ENCODE data around the gene MAPT. TPM values are rescaled to one million over a fixed set of nuclear protein-coding genes. Genes with fewer than 3 reads are reported as not detected.

MAPT gene
- total RNA-seq, 1 experiment from 2014 or later, result 8.3 TPM

- Histone ChIP-seq H3K4me3 (ENCODE audit: low read depth, low read length, poor library complexity, severe bottlenecking) (no peak overlapping the region), H3K9me3 (ENCODE audit: low read depth, low read length, poor library complexity, severe bottlenecking) (no peaks in the 10 kb centered on the region), H3K27ac (ENCODE audit: low read depth, low read length, poor library complexity, severe bottlenecking) (no peak overlapping the region), H3K36me3 (ENCODE audit: insufficient read depth, low read length, poor library complexity, severe bottlenecking) (no peaks in the 10 kb centered on the region), H3K4me1 (ENCODE audit: insufficient read depth, low read length, poor library complexity, severe bottlenecking) (no peaks in the 10 kb centered on the region), H3K27me3 (replicated peaks; ENCODE audit: insufficient read depth, low read depth, low read length, poor library complexity) (no peaks in the 10 kb centered on the region)
- BruUV-seq (replicated peaks), result no TSS peak
- intact Hi-C loops (cut with micrococcal nuclease; ENCODE audit: unreplicated experiment), result no loop called here
- POLR2A ChIA-PET (ENCODE audit: low non-redundant PET), result no interaction called here
- CTCF ChIA-PET, result no interaction called here
- no peak for TF ChIP-seq CTCF (conservative IDR thresholded peaks at IDR 0.05; ENCODE audit: low read depth, low read length)
- no peak for TF ChIP-seq EZH2 (IDR thresholded peaks at IDR 0.05; ENCODE audit: borderline replicate concordance, low read depth, low read length, poor library complexity, severe bottlenecking)
- DNase-seq (ENCODE audit: low spot score), result no peak
Measured at GRCh38 chr17:45925311-45925710, 31.0 kb downstream of the MAPT start.

- BruUV-seq (replicated peaks), result no TSS peak
- H3K36me3 ChIP-seq (ENCODE audit: insufficient read depth, low read length, poor library complexity, severe bottlenecking), result no peaks in the 10 kb centered on the region
- no peak overlapping the region for H3K4me3 ChIP-seq (ENCODE audit: low read depth, low read length, poor library complexity, severe bottlenecking)
- intact Hi-C loops (cut with micrococcal nuclease; ENCODE audit: unreplicated experiment), result no loop called here
- no peaks in the 10 kb centered on the region for H3K9me3 ChIP-seq (ENCODE audit: low read depth, low read length, poor library complexity, severe bottlenecking)
- ChIA-PET POLR2A (ENCODE audit: low non-redundant PET) (no interaction called here), CTCF (no interaction called here)
- no peak for DNase-seq (ENCODE audit: low spot score)
- no peak for TF ChIP-seq CTCF (conservative IDR thresholded peaks at IDR 0.05; ENCODE audit: low read depth, low read length)
- no peak for TF ChIP-seq EZH2 (IDR thresholded peaks at IDR 0.05; ENCODE audit: borderline replicate concordance, low read depth, low read length, poor library complexity, severe bottlenecking)
- no peak overlapping the region for H3K27ac ChIP-seq (ENCODE audit: low read depth, low read length, poor library complexity, severe bottlenecking)
- no peaks in the 10 kb centered on the region for H3K4me1 ChIP-seq (ENCODE audit: insufficient read depth, low read length, poor library complexity, severe bottlenecking)
- no peaks in the 10 kb centered on the region for H3K27me3 ChIP-seq (replicated peaks; ENCODE audit: insufficient read depth, low read depth, low read length, poor library complexity)
Measured at GRCh38 chr17:45927247-45927646, 32.9 kb downstream of the MAPT start.

- CTCF ChIA-PET, result no interaction called here
- BruUV-seq (replicated peaks), result no TSS peak
- POLR2A ChIA-PET (ENCODE audit: low non-redundant PET), result no interaction called here
- Histone ChIP-seq H3K36me3 (ENCODE audit: insufficient read depth, low read length, poor library complexity, severe bottlenecking) (no peaks in the 10 kb centered on the region), H3K27me3 (replicated peaks; ENCODE audit: insufficient read depth, low read depth, low read length, poor library complexity) (no peaks in the 10 kb centered on the region), H3K4me3 (ENCODE audit: low read depth, low read length, poor library complexity, severe bottlenecking) (no peak overlapping the region), H3K27ac (ENCODE audit: low read depth, low read length, poor library complexity, severe bottlenecking) (no peak overlapping the region), H3K4me1 (ENCODE audit: insufficient read depth, low read length, poor library complexity, severe bottlenecking) (no peaks in the 10 kb centered on the region), H3K9me3 (ENCODE audit: low read depth, low read length, poor library complexity, severe bottlenecking) (no peaks in the 10 kb centered on the region)
- TF ChIP-seq EZH2 (IDR thresholded peaks at IDR 0.05; ENCODE audit: borderline replicate concordance, low read depth, low read length, poor library complexity, severe bottlenecking) (no peak), CTCF (conservative IDR thresholded peaks at IDR 0.05; ENCODE audit: low read depth, low read length) (no peak)
- intact Hi-C loops (cut with micrococcal nuclease; ENCODE audit: unreplicated experiment), result no loop called here
- no peak for DNase-seq (ENCODE audit: low spot score)
Measured at GRCh38 chr17:45929344-45929743, 35.0 kb downstream of the MAPT start.

Measured in A673 (cell line).